GM21825 (cell line): ENCODE measurements around the gene IL12RB2.

ENCODE experiments used
- ATAC-seq: cut with Tn5 transposase; IDR thresholded peaks from one replicate; pipeline ENCODE4 v1.9.1; 2021; ENCODE audit warnings: mild to moderate bottlenecking, moderate library complexity; ENCODE audit not compliant: unreplicated experiment

The IL12RB2 gene

GRCh38 chr1:67345556-67345955, 37.9 kb downstream of the IL12RB2 start:
- no peak for ATAC-seq

- ATAC-seq: no peak
These were observed 39.3 kb downstream of the IL12RB2 start for GRCh38 chr1:67346982-67347381.

- ATAC-seq: no peak
These were observed 40.2 kb downstream of the IL12RB2 start for GRCh38 chr1:67347688-67348472.

- ATAC-seq: no peak
These were observed 41.0 kb downstream of the IL12RB2 start for GRCh38 chr1:67348586-67349252.

- ATAC-seq: peak; percentile 58
These were observed 43.1 kb downstream of the IL12RB2 start for GRCh38 chr1:67350783-67351182.

- ATAC-seq: no peak
These were observed 44.5 kb downstream of the IL12RB2 start for GRCh38 chr1:67352211-67352610.

- no peak for ATAC-seq
These were observed 48.2 kb downstream of the IL12RB2 start for GRCh38 chr1:67355745-67356424.

- ATAC-seq: no peak
These were observed 51.9 kb downstream of the IL12RB2 start for GRCh38 chr1:67359592-67359991.

GRCh38 chr1:67361641-67362040, 54.0 kb downstream of the IL12RB2 start:
- no peak for ATAC-seq

- ATAC-seq: no peak
These were observed 59.8 kb downstream of the IL12RB2 start for GRCh38 chr1:67367370-67368045.

- ATAC-seq: no peak
These were observed 60.4 kb downstream of the IL12RB2 start for GRCh38 chr1:67368046-67368514.

GRCh38 chr1:67371043-67371442, 63.4 kb downstream of the IL12RB2 start:
- no peak for ATAC-seq

- ATAC-seq: no peak
These were observed 64.0 kb downstream of the IL12RB2 start for GRCh38 chr1:67371681-67372080.

GRCh38 chr1:67372136-67372535, 64.5 kb downstream of the IL12RB2 start:
- ATAC-seq: no peak

- ATAC-seq: no peak
These were observed 65.2 kb downstream of the IL12RB2 start for GRCh38 chr1:67372898-67373297.

GRCh38 chr1:67376381-67376780, 68.7 kb downstream of the IL12RB2 start:
- no peak for ATAC-seq

- ATAC-seq: no peak
These were observed 69.6 kb downstream of the IL12RB2 start for GRCh38 chr1:67377253-67377652.

GRCh38 chr1:67381154-67381553, 73.5 kb downstream of the IL12RB2 start:
- no peak for ATAC-seq

GRCh38 chr1:67382292-67382691, 74.6 kb downstream of the IL12RB2 start:
- ATAC-seq: no peak

- no peak for ATAC-seq
These were observed 76.4 kb downstream of the IL12RB2 start for GRCh38 chr1:67383999-67384638.
